NCI-H510A (cell line): ENCODE measurements around the gene ADCY2.

ENCODE experiments used
- DNase-seq: peaks from one replicate; lab custom pipeline; 2025; lab: John Stamatoyannopoulos, UW

Gene ADCY2

GRCh38 chr5:7869474-7870136, 473.7 kb downstream of the ADCY2 start:
- no peak for DNase-seq

GRCh38 chr5:7871653-7872052, 475.7 kb downstream of the ADCY2 start:
- no peak for DNase-seq

- no peak for DNase-seq
These were observed 476.7 kb downstream of the ADCY2 start for GRCh38 chr5:7872517-7873130.

- no peak for DNase-seq
These were observed 477.3 kb downstream of the ADCY2 start for GRCh38 chr5:7873216-7873615.

GRCh38 chr5:7874639-7875038, 478.7 kb downstream of the ADCY2 start:
- DNase-seq = no peak

- DNase-seq = no peak
These were observed 479.2 kb downstream of the ADCY2 start for GRCh38 chr5:7875151-7875550.

GRCh38 chr5:7876867-7877266, 480.9 kb downstream of the ADCY2 start:
- no peak for DNase-seq

GRCh38 chr5:7877851-7878250, 481.9 kb downstream of the ADCY2 start:
- no peak for DNase-seq

GRCh38 chr5:7878381-7878873, 482.5 kb downstream of the ADCY2 start:
- no peak for DNase-seq
